Coronary artery (tissue), 2 donors: ENCODE data around the gene CHD9.

Source experiments
- DNase-seq: peaks from one replicate; pipeline ENCODE4 v3.0.0-alpha.2; 2017; ENCODE audit warnings: low spot score
- H3K27ac ChIP-seq, 2 donors: fragments of 200-600 bp; sonication (generic); one replicate each; pipeline ENCODE4 v1.5.1; 2016 to 2019
- H3K4me3 ChIP-seq: fragments of 200-600 bp; sonication (generic); 2 replicates; pipeline ENCODE4 v1.5.1; 2016; ENCODE audit warnings: mild to moderate bottlenecking, moderate library complexity
- TF ChIP-seq, protein P1 (sequence below): fragments of 200-600 bp; sonication (generic); IDR thresholded peaks from one replicate; pipeline ENCODE4 v1.5.1; 2019; ENCODE audit warnings: antibody characterized with exemption

Gene CHD9

DNA sequence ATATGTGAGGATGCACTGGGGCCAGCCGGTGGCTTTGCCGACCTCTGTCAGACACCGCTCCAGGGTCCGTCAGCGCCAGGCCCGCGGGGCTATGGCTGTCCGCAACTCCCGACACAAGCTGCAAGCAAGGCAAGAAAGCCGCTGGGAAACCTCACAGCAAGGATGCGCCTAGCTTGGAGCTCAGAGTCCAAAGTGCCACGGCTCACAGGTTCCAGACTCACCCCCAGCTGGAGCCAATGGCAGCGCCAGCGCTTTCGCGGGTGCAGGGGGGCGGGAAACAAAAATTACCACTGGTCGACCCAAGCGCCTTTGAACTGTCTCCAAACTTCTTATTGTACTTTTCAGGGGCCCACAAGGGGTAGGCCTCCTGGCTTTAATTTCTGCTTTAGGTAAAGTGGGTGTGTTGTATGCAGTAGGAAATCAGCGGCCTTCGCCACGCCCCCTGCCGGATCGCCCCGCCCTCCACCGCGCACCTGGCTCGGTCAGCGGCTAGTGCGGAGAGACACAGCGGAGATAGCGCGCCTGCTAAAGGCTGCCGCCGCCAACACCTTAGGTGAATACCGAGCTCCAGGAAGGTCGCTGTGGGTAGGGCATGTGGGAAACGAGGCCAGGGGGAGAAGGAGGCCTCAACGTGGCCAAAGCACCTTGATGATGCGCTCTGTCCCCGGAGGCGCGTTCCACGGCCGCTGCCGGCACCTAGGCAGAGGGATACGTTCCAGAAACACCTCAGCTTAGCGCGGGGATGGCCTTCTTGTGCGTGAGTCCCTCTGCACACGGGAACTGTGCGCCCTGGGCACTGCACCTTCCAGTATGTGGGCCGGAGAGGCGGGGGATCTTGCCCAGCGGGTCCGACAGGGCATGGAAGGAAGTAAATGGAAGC, 318.4 kb downstream of the CHD9 start:
- H3K4me3 ChIP-seq = no peak overlapping the region
- TF ChIP-seq, protein P1, sequence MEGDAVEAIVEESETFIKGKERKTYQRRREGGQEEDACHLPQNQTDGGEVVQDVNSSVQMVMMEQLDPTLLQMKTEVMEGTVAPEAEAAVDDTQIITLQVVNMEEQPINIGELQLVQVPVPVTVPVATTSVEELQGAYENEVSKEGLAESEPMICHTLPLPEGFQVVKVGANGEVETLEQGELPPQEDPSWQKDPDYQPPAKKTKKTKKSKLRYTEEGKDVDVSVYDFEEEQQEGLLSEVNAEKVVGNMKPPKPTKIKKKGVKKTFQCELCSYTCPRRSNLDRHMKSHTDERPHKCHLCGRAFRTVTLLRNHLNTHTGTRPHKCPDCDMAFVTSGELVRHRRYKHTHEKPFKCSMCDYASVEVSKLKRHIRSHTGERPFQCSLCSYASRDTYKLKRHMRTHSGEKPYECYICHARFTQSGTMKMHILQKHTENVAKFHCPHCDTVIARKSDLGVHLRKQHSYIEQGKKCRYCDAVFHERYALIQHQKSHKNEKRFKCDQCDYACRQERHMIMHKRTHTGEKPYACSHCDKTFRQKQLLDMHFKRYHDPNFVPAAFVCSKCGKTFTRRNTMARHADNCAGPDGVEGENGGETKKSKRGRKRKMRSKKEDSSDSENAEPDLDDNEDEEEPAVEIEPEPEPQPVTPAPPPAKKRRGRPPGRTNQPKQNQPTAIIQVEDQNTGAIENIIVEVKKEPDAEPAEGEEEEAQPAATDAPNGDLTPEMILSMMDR = no peak
- no peak for DNase-seq
- H3K27ac ChIP-seq = no peak overlapping the region

DNA sequence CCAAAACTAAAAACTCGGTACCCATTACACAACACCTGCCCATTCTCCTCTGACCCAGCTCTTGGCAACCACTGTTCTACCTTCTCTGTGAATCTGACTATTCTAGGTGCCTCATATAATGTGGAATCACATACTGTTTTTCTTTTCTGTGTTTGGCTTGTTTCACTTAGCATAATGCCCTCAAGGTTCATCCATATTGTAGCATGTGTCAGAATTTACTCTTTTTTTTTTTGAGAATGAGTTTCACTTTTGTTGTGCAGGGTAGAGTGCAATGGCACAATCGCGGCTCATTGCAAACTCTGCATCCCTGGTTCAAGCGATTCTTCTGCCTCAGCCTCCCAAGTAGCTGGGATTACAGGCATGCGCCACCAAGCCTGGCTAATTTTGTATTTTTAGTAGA, 320.0 kb downstream of the CHD9 start:
- Histone ChIP-seq H3K4me3 (no peak overlapping the region), H3K27ac (no peak overlapping the region)
- TF ChIP-seq, protein P1 = no peak
- DNase-seq = no peak

DNA sequence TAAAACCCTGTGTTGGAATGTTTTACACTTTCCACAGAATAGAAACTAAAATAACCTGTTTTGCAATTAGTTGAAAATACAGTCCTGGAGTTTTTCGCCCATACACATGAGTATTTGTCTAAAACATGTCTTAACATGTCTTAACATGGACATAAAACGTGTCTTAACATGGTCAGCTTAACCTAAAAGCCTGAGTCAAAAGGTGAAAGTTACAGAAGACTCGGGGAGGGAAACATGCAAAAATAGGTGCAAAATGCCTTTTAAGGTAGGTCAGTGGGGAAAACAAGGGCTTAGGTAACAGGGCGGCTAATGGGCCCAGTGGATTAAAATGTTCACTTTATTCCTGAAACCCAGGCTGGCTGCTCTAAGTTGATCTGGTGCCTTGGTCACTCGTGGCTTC, 323.3 kb downstream of the CHD9 start:
- no peak overlapping the region for H3K27ac ChIP-seq
- TF ChIP-seq, protein P1 = no peak

More for the DNA sequence above, 323.3 kb downstream of the CHD9 start:
- H3K4me3 ChIP-seq = no peak overlapping the region
- no peak for DNase-seq
